GM19324 (cell line): Measurements from ENCODE around the gene SLC34A1.
"Not testable (repeated sequence)": the region's sequence is repeated elsewhere in the genome, so short reads cannot be mapped to it uniquely, and the experiment has no call there.

Experiments
- ATAC-seq: cut with Tn5 transposase; IDR thresholded peaks from one replicate; pipeline ENCODE4 v1.9.1; 2021; ENCODE audit warnings: mild to moderate bottlenecking, moderate library complexity; ENCODE audit not compliant: unreplicated experiment, low FRiP score

The SLC34A1 gene

DNA sequence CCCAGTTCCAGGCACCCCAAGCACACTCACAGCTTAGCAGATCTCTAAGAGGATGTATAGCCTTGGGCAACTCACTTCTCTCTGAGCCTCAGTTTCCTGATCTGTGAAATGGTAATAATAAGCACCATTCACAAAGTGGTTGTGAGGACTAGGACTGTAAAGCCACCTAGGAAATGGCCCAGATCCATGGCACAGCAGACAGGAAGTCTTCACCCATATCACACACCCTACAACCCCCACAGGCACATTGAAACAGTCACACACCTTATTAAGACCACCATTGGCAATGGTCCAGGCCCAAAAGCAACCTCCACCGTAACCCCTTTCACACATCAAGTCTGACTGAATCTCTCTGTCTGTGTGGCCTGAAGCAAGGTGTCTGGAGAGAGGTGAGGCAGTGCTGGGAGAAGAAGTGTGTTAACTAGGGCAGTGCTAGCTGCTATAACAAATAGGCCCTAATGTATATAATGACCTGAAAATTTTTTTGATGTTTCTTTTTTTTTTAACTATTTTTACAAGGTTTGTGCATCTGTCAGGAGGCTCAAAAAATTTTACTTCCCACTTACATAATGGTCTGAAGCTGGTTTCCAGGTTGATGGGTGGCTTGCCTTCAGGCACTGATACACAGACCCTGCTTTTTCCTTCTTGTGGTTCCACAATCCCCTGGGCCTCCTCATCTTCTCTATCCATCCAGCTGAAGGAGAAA is 28.9 kb upstream of the SLC34A1 start:
- ATAC-seq = no peak

DNA sequence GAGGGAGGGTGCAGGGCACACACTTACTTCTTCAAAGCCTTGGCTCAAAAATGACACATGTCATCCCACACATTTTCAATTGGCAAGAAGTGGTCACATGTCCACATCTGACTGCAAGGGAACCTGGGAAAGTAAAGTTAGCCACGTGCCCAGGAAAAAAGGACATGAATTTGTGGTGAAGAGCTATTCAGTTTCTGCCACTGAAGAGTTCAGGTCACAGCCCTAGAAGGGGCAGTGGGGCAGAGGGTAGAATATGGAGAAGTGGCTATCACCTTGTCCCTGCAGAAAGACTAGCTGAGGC is 28.4 kb upstream of the SLC34A1 start:
- no peak for ATAC-seq

DNA sequence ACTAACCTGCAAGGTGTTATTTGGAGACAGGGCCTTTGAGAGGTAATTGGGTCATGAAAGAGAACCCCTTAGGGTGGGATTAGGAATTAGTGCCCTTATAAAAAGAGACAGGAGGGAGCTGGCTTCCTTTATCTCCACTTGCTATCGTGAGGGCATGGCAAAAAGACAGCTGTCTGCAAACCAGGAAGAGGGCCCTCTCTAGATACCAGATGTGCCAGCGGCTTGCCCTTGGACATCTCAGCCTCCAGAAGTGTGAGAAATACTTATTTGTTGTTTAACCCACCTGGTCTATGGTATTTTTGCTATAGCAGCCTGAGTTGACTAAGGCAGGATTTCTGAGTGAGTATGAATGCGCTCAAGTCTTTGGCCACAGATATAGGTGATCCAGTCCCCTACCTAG is 27.5 kb upstream of the SLC34A1 start:
- no peak for ATAC-seq

DNA sequence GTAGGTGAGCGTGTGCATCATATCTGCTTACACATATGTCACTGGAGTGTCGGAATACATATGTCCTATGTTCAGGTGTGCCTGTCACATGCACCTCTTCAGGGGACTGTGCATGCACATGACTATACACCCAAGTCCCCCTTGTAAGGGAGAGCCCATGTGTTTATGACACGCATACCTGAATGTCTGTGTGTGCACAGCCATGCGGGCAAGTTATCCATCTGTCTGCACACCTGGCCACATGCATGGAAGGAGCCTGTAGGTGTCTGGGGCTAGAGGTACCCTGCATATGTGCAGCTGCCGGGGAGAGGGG is 27.1 kb upstream of the SLC34A1 start:
- no peak for ATAC-seq

DNA sequence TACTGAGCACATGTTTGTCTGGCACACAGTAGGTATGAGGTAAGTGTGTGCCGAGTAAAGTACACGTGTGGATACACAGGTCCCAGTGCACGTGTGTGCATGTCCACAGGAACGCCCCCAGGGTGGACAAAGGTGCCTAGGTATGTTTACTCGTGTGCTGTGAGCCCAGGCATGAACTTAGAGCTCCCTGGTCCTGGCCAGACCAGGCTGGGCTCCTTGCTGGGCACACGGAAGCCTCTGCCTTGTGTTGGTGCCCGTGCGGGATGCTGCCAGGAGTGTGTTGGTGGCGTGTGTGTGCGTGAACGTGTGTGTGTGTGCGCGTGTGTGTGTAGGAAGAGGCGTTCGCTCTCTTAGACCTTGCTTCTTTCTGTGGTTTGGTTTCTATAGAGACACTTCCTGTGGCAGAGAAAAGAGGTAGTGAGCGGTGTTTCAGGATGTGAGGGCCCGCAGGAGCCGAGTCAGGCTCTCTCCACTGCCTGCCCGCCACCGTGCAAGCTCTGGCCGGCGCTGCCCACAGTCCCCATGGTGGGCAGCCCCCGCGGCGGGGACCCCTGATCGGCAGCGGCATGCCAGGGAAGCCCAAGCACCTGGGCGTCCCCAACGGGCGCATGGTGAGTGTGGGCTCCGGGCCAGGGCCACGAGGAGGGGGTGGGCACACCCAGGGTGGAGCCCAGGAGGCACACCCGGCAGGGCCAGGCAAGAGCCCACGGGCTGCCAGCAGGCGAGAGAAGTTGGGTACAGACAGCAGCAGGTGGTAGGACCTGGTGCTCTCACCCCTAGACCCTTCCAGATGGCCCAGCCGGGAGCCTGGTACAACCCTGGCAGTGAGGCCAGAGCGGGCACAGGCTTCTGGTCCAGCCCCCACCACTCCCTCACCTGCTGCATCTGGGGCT is 26.5 kb upstream of the SLC34A1 start, which contains the start of gene RGS14:
RGS14 (plus strand) TSS at position 466 of the 893 bp plus-strand sequence; CDS start at position 567, 101 bp downstream.
- ATAC-seq = peak; percentile 85

DNA sequence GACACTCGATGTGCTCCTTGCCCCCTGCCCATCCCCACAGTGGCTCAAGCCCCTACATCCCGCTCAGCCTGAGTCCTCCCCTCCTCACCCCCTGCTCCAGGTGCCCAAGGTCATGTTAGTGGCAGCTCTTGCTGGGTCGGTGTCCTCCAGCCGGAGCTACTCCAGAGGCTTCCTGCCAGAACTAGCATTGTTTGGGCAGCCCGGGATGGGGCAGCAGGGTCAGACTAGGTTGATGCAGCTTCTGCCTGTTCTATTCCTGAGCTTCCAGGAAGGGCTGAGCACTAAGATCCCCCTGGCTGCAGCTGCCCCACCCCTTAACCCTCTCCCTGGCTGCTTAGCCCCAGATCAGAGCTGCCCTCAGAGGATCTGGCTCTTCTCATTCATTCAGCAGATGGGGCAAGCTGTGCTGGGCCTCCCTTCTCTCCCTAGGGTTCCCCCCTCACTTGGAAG is 25.8 kb upstream of the SLC34A1 start:
- ATAC-seq = no peak

DNA sequence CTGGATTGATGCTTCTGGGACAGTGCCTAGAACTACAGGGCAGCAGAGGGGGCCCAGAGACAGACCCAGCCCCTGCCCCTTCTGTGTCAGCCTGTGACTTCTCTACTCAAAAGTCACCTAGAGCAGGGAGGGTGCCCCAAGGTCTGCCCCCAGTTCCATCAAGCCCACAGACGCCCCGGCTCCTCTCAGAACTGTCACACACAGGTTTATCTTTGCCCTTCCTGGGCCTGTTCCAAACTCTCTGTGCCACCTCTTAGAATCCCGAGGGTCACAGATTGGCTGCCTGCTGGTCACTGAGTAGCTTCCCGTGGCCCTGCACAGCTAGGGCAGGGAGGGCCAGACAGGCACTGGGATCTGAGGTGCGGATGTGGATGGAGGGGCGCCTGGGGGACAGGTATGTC is 24.8 kb upstream of the SLC34A1 start:
- ATAC-seq = no peak

DNA sequence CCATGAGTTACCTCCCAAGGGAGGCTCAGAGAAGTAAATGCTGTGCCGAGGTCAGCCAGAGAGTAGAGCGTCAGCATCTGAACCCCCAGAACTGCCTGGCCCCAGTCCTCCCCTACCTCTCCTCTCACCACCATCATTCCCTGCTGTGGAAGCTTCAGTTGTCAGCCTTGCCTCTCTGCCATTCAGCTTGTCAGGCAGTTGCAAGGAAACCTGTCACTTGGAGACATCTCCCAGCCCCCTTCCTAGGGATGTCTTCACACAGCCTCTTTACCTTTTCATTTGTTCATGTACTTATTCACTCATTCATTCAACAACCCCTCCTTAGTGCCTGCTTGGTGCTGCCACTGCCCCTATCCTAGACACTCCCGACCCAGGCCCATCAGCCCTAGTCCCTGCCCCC is 24.4 kb upstream of the SLC34A1 start:
- ATAC-seq = no peak

DNA sequence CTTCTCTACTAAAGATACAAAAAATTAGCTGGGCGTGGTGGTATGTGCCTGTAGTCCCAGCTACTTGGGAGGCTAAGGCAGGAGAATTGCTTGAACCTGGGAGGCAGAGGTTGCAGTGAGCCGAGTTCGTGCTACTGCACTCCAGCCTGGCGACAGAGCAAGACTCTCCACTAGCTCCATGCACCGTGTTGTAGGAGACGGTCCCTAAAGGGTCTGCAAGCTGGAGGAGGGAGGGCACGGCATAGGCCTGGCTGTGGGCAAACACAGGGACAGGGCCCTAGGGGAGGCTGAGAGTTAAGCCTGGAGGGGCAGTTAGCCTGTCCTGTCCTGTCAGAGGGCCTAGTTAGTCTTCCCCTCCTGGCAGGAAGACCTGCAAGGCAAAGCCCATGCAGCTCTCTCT is 23.5 kb upstream of the SLC34A1 start:
- ATAC-seq = not testable (repeated sequence)

DNA sequence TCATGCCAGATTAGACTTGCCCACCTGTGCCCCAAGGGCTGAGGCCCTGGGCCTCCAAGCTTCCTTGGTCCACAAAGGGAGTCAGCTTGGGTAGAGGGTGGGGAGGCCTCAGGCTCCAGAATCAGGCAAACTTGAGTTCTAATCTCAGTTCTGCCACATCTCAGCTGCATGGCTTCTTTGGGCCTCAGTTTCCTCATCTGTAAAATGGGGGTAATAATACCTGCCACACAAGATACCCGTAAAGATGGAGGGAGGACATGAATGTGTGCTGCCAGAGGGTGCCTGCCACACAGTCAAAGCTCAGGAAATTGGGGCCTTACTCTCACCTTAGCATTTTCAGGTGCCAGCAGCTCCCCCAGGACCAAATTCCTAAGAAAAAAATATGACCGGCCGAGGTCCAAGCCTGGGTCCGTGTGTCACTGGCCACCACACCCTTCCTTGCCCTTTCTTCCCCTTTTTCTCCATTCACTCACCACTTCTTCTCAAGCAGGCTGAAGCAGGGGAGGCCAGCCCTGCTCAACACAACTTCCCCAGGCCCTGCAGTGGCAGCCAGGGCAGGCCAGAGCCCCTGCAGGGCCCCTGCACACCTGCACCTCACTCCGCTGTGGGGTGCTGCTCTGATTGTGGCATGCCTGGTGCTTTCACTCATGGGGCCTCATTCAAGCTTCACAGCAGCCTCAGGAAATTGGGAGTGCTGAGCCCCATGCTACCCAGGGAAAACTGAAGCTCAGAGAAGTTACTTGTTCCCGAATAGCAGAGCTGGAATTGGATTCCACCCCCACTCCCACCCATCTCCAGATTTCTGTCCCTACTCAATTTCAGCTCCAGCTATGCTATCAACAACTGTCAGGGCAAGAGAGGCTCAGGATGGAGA is 22.6 kb upstream of the SLC34A1 start:
- no peak for ATAC-seq

DNA sequence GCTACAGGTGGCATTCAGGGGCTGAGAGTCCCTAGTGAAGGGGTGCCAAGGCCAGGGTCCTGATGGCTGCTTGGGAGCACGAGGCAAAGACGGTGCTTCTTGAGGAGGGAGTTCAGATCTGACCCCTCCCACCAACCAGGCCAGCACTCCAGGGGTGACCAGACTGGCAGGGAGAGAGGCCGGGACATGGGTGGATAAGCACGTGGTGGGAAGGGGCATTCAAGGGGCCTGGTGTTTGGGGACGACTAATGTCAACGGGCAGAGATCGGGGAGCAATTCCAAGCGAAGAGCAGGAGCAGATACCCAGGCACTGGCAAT is 22.0 kb upstream of the SLC34A1 start:
- ATAC-seq = no peak

DNA sequence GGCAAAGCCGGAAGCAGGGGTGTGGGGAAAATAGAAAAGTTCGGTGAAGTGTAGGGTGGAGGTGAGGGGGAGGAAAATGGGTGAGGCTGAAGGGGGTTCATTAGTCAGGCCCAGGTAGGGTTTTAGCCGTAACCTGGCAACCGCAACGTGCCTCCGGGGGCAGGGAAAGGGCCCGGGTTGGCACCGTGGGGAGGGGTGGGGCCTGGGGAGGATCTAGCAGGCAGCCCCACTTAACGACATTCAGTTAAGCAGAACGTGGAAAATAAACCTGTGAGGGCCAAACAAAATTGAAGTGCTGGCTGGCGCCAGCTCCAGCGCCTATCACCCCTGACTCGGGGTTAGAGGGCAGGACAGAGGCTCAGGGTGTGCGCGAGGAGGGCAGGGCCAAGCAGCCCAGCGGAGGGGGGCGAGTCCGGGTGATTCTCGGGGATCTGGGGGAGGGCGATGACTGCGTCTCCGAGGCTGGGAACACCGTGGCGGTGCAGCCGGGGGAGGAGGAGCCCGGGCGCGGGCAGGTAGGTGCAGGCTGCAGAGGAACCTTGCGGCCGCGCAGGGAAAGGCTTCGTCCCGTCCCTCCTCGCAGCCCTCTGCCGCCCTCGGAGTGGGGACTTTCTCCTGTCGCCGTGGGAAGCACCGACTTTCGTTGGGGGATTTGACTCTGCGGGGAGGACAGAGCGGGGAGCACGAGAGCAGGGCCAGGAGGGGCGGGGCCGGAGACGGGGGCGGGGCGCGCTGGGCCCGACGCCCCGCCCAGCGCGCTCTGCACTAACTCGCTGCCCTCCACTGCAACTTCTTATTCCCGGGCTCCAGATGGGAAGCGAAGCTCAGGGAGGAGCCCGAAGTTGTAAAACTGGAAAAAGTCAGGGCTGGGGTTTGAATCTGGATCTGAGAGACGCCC is 21.4 kb upstream of the SLC34A1 start:
- ATAC-seq = no peak

DNA sequence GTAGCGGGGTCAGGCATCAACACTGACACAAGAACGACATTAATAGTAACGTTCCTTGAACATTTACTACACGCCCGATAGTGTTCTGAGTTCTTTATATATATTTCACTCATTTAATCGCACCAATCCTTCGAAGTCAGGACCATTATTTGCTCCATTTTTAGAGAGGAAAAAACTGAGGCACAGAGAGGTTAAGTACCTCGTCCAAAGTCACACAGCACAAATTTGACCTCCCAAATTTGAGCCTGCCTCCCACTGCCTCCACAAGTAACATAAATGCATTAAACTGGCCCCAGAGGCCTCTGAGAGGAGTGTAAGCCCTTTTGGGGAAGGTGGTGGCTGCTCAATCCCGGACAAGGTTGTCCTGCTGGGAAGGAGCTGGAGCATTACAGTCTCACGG is 20.7 kb upstream of the SLC34A1 start:
- ATAC-seq = no peak

DNA sequence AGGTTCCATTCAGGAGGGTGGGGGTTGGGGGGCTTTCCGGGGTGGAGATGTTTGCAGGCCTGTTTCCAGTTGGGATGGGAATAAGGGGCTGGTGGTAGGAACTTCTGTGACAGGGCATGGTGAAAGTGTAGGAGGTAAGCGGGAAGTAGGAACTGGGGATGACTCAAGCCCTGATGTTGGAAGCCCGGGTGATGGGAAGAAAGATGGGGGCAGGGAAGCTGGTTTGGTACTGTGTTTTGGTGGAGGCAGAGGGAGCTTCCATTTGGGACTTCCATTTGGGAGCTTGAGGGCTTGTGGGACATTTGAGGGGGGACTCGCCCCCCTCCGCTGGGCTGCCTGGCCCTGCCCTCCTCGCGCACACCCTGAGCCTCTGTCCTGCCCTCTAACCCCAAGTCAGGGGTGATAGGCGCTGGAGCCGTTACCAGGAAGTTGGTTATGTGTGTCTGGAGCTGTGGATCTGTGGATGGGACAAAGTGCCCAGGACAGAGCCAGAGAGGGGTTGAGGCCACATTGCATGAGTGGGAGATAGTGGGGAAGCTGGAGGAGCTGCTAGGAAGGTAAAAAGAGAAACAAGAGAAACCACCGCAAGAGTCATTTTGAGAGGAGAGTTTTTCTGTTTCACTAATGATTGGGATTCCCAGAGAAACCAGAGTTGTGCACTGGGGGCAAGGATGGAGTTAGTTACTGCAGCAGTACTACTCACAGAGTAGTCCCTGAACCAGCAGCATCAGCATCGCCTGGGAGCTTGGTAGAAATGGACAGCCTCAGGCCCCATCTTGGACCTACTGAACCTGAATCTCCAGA is 19.9 kb upstream of the SLC34A1 start:
- ATAC-seq = no peak

DNA sequence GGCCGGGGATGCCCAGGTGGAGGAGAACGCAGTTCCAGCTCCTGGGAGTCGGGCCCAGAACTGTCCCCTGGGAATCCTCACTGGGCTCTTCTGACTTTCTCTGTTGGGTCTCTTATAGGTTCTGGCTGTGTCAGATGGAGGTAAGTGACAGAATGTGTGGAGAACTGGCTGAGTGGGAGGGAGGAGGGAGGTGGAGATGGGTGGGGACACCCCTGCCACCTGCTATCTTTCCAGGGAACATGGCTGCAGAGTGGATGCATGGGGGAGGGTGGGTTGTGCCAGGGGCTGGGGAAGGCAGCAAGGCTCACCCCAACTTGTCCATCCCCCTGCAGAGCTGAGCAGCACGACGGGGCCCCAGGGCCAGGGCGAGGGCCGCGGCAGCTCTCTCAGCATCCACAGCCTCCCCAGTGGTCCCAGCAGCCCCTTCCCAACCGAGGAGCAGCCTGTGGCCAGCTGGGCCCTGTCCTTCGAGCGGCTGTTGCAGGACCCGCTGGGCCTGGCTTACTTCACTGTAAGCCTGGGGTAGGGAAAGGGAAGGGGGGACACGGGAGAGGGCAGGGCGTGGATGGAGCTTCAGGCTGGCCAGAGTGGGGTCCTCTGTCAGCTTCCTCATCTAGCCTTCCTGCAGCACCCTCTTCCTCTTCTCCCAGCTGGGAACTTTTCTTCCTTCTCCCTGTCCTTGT is 18.2 kb upstream of the SLC34A1 start:
- no peak for ATAC-seq

DNA sequence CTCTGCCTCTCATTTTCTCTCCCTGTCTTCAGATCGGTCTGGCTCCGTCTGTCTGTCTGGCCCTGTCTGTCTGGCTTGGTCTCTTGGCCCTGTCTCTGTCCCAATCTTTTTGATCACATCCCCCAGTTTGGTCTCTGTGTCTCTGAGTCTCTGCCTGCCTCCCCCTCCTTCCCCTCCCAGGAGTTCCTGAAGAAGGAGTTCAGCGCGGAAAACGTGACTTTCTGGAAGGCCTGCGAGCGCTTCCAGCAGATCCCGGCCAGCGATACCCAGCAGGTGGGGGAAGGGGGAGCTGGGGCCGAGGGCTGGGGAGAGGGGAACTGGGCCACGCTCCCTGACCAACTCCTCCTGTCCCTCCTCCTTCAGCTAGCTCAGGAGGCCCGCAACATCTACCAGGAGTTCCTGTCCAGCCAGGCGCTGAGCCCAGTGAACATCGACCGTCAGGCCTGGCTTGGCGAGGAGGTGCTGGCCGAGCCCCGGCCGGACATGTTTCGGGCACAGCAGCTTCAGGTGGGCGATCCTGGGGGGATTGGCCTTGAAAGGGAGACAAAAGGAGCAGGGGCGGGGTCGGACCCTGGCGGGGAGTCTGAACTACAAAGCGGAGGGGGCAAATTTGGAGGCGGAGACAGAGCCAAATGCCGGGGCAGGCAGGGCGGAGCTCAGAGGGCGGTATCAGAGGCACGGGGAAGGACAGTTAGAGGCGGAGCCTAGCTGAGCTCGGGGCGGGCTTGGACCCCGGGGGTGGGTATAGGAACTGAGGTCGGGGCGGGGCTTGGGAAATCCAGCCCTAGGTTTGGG is 17.5 kb upstream of the SLC34A1 start:
- ATAC-seq = no peak

DNA sequence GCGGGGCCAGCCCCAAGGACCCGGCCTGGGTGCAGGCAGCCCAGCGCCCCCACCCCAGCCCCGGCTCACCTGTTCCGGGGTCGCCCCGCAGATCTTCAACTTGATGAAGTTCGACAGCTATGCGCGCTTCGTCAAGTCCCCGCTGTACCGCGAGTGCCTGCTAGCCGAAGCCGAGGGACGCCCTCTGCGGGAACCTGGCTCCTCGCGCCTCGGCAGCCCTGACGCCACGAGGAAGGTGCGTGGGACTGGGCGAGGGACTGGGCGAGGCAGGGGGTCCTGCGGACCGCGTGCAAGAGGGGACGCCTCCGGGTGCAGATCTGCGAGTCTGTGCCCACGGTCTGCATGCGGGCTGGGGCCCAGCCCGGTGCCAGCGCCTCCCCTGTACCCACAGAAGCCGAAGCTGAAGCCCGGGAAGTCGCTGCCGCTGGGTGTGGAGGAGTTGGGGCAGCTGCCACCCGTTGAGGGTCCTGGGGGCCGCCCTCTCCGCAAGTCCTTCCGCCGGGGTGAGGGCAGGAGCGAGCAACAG is 16.8 kb upstream of the SLC34A1 start:
- no peak for ATAC-seq
